ENCODE results near the gene SLC2A1. TPM values are rescaled to one million over a fixed set of nuclear protein-coding genes. Genes with fewer than 3 reads are reported as not detected.

SLC2A1 gene
- total and polyA plus RNA-seq, 2 of the 13 experiments (the other 11 are each of a cell fraction or from before 2014, with no cell fraction given) = 125 to 423 TPM

DNA sequence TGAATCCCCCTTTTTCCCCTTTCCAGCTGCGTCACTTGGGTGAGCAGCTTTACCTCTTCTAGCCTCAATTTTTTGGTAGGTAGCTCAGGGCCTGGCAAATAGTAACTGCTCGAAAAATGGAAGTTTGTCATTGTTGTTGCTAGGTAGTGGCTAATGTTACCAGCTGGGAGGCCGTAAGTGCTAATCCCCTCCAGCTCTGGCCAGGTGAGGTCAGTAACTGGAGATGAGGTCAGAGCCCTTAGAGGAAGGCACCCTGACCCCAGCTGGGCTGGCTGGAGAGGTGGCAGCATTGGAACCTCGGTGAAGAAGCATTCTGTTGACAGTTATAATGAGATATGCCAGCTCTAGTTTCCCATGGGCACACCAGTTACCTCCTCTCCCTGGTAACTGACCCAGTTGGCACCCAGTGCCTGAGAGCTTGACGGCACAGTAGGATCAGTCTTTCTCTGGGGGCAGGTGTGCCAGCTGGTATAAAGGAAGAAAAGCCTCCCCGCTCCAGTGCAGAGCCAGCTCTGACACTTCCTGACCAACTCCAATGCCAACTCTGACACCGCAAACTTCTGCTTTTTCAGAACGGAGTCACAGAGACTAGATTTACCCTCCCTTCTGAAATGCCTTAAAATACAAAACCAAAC lies 35.0 kb upstream of the SLC2A1 start:
- Histone ChIP-seq H4K20me1 (ENCODE audit: insufficient read depth, low read length) (no peaks in the 10 kb centered on the region), H3K36me3 (replicated peaks in 1 of 2; ENCODE audit: control insufficient read depth in 1 of 2, insufficient read depth in 2 of 2, low read length in 2 of 2) (no peaks in the 10 kb centered on the region), H3K9ac (ENCODE audit: insufficient read depth, low read depth, low read length) (no peak overlapping the region), H3K27ac (ENCODE audit: extremely low read length, insufficient read depth, low read length) (no peak overlapping the region), H3K4me1 (ENCODE audit: insufficient read depth, low read length) (peaks cover 51% of the 10 kb centered on the region), H3K4me2 (ENCODE audit: low read depth, low read length) (no peak overlapping the region), H3K27me3 (ENCODE audit: control insufficient read depth in 1 of 2, insufficient read depth in 2 of 2, low read length in 2 of 2) (no peaks in the 10 kb centered on the region), H3K79me2 (ENCODE audit: insufficient read depth, low read length) (no peaks in the 10 kb centered on the region), H3K9me3 (ENCODE audit: low read length) (no peaks in the 10 kb centered on the region), H2AFZ (ENCODE audit: low read length) (no peak overlapping the region), H3K4me3 (replicated peaks in 1 of 3; ENCODE audit: insufficient read depth in 1 of 3, low read depth in 2 of 3, low read length in 3 of 3) (no peak overlapping the region)
- no peak for DNase-seq (ENCODE audit: low spot score)
- ChIA-PET CTCF (ENCODE audit: low intra/inter-chr PET ratio, low total read pairs) (no interaction called here), POLR2A (no interaction called here)
- FAIRE-seq = no peak
- WGBS (ENCODE audit: low lambda C conversion rate) = 87% methylated on average over 5 of the region's 8 CpGs
- ATAC-seq = no peak; the same call in 2 of the 3 replicates
- in situ Hi-C loops (cut with HindIII; ENCODE audit: extremely low pct_ligation_motif_present, low pct_unique_long_range_greater_than_20kb) (no loop called here), intact Hi-C loops (cut with micrococcal nuclease; ENCODE audit: unreplicated experiment) (no loop called here)
- TF ChIP-seq, protein P1, sequence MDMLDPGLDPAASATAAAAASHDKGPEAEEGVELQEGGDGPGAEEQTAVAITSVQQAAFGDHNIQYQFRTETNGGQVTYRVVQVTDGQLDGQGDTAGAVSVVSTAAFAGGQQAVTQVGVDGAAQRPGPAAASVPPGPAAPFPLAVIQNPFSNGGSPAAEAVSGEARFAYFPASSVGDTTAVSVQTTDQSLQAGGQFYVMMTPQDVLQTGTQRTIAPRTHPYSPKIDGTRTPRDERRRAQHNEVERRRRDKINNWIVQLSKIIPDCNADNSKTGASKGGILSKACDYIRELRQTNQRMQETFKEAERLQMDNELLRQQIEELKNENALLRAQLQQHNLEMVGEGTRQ (IDR thresholded peaks at IDR 0.05; ENCODE audit: low read depth, low read length) = no peak
- TF ChIP-seq, protein P1 (CRISPR knock-in tag; IDR thresholded peaks at IDR 0.05; ENCODE audit: borderline replicate concordance) = no peak
- TF ChIP-seq, protein P2, sequence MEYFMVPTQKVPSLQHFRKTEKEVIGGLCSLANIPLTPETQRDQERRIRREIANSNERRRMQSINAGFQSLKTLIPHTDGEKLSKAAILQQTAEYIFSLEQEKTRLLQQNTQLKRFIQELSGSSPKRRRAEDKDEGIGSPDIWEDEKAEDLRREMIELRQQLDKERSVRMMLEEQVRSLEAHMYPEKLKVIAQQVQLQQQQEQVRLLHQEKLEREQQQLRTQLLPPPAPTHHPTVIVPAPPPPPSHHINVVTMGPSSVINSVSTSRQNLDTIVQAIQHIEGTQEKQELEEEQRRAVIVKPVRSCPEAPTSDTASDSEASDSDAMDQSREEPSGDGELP (IDR thresholded peaks at IDR 0.05; ENCODE audit: borderline replicate concordance, low read depth) = 0 out of 2 replicates have a peak, but pooled peaks have one; percentile 29
- no TSS peak for BruUV-seq (replicated peaks)

DNA sequence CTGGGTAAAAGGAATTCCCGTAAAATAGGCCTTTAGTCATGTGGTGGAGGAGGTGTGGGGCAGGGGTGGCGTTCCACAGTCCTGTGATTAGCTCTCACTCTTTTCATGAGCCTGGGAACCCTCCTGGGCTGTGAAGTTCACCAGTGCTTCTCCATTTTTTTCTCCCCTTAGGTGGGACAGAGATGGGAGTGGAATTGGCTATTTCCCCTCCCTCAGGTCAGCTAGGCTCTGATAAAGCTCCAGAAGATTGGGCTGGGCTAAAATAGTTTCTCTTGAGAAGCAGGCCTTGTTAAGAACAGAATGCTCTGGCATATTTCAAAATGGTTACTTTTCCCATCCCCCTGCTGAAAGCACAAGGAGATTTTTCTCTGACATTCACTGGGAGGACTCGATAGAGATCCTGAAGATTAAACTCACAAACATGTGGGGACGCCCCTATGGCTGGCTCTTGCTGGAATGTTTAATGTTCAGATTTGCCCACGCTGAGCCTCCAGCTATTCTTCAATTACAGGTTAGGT lies 33.4 kb upstream of the SLC2A1 start:
- Histone ChIP-seq H4K20me1 (ENCODE audit: insufficient read depth, low read length) (no peaks in the 10 kb centered on the region), H3K4me3 (replicated peaks in 1 of 3; ENCODE audit: insufficient read depth in 1 of 3, low read depth in 2 of 3, low read length in 3 of 3) (no peak overlapping the region), H3K27me3 (ENCODE audit: control insufficient read depth in 1 of 2, insufficient read depth in 2 of 2, low read length in 2 of 2) (no peaks in the 10 kb centered on the region), H2AFZ (ENCODE audit: low read length) (no peak overlapping the region), H3K4me1 (ENCODE audit: insufficient read depth, low read length) (peaks cover 51% of the 10 kb centered on the region), H3K9me3 (ENCODE audit: low read length) (no peaks in the 10 kb centered on the region), H3K27ac (ENCODE audit: extremely low read length, insufficient read depth, low read length) (no peak overlapping the region), H3K4me2 (ENCODE audit: low read depth, low read length) (no peak overlapping the region), H3K9ac (ENCODE audit: insufficient read depth, low read depth, low read length) (no peak overlapping the region), H3K79me2 (ENCODE audit: insufficient read depth, low read length) (no peaks in the 10 kb centered on the region), H3K36me3 (replicated peaks in 1 of 2; ENCODE audit: control insufficient read depth in 1 of 2, insufficient read depth in 2 of 2, low read length in 2 of 2) (no peaks in the 10 kb centered on the region)
- ChIA-PET POLR2A (no interaction called here), CTCF (ENCODE audit: low intra/inter-chr PET ratio, low total read pairs) (no interaction called here)
- in situ Hi-C loops (cut with HindIII; ENCODE audit: extremely low pct_ligation_motif_present, low pct_unique_long_range_greater_than_20kb) (no loop called here), intact Hi-C loops (cut with micrococcal nuclease; ENCODE audit: unreplicated experiment) (no loop called here)
- BruUV-seq (replicated peaks) = no TSS peak
- 94% methylated on average over 5 of the region's 5 CpGs for WGBS (ENCODE audit: low lambda C conversion rate)
- ATAC-seq = no peak
- FAIRE-seq = no peak
- no peak for DNase-seq (ENCODE audit: low spot score)
- TF ChIP-seq NFATC3 (CRISPR knock-in tag; IDR thresholded peaks at IDR 0.05) = no peak
- TF ChIP-seq, protein P3, sequence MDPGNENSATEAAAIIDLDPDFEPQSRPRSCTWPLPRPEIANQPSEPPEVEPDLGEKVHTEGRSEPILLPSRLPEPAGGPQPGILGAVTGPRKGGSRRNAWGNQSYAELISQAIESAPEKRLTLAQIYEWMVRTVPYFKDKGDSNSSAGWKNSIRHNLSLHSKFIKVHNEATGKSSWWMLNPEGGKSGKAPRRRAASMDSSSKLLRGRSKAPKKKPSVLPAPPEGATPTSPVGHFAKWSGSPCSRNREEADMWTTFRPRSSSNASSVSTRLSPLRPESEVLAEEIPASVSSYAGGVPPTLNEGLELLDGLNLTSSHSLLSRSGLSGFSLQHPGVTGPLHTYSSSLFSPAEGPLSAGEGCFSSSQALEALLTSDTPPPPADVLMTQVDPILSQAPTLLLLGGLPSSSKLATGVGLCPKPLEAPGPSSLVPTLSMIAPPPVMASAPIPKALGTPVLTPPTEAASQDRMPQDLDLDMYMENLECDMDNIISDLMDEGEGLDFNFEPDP (CRISPR knock-in tag; conservative IDR thresholded peaks at IDR 0.05) = no peak
- no peak for TF ChIP-seq ZNF296 (CRISPR knock-in tag; conservative IDR thresholded peaks at IDR 0.05)
- TF ChIP-seq, protein P4, sequence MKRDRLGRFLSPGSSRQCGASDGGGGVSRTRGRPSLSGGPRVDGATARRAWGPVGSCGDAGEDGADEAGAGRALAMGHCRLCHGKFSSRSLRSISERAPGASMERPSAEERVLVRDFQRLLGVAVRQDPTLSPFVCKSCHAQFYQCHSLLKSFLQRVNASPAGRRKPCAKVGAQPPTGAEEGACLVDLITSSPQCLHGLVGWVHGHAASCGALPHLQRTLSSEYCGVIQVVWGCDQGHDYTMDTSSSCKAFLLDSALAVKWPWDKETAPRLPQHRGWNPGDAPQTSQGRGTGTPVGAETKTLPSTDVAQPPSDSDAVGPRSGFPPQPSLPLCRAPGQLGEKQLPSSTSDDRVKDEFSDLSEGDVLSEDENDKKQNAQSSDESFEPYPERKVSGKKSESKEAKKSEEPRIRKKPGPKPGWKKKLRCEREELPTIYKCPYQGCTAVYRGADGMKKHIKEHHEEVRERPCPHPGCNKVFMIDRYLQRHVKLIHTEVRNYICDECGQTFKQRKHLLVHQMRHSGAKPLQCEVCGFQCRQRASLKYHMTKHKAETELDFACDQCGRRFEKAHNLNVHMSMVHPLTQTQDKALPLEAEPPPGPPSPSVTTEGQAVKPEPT (CRISPR knock-in tag; IDR thresholded peaks at IDR 0.05; ENCODE audit: low read depth) = no peak
- TF ChIP-seq SMYD3 (CRISPR knock-in tag; IDR thresholded peaks at IDR 0.05) = no peak
- no peak for TF ChIP-seq GZF1 (CRISPR knock-in tag; IDR thresholded peaks at IDR 0.05)
- no peak for TF ChIP-seq ZNF549 (CRISPR knock-in tag; IDR thresholded peaks at IDR 0.05)
- no peak for TF ChIP-seq ZSCAN25 (CRISPR knock-in tag; IDR thresholded peaks at IDR 0.05)
- TF ChIP-seq MEIS2 (CRISPR knock-in tag; IDR thresholded peaks at IDR 0.05) = no peak
